Measurements from ENCODE around the gene DOCK4.

GRCh38 chr7:111697771-111698170 is 508.4 kb downstream of the DOCK4 start:
- TF ChIP-seq CTCF (IDR thresholded peaks at IDR 0.05), result no peak
- TF ChIP-seq POLR2A (IDR thresholded peaks at IDR 0.05), result no peak
